GM18505 (cell line): ENCODE measurements around the gene CALD1.

Source experiments
- ATAC-seq: cut with Tn5 transposase; IDR thresholded peaks from one replicate; pipeline ENCODE4 v1.9.1; 2021; ENCODE audit not compliant: unreplicated experiment
- POLR2A ChIP-seq: IDR thresholded peaks from 4 replicates; pipeline ENCODE4 v1.6.1; 2011; ENCODE audit warnings: borderline replicate concordance; ENCODE audit not compliant: insufficient read depth, insufficient read length; ENCODE audit errors: extremely low read depth

CALD1 gene

GRCh38 chr7:134896073-134896472, 116.6 kb downstream of the CALD1 start:
- no peak for ATAC-seq
- no peak for TF ChIP-seq POLR2A

- no peak for TF ChIP-seq POLR2A
- no peak for ATAC-seq
Measured at GRCh38 chr7:134897936-134898335, 118.5 kb downstream of the CALD1 start.

GRCh38 chr7:134899729-134900128, 120.3 kb downstream of the CALD1 start:
- no peak for TF ChIP-seq POLR2A
- no peak for ATAC-seq

DNA sequence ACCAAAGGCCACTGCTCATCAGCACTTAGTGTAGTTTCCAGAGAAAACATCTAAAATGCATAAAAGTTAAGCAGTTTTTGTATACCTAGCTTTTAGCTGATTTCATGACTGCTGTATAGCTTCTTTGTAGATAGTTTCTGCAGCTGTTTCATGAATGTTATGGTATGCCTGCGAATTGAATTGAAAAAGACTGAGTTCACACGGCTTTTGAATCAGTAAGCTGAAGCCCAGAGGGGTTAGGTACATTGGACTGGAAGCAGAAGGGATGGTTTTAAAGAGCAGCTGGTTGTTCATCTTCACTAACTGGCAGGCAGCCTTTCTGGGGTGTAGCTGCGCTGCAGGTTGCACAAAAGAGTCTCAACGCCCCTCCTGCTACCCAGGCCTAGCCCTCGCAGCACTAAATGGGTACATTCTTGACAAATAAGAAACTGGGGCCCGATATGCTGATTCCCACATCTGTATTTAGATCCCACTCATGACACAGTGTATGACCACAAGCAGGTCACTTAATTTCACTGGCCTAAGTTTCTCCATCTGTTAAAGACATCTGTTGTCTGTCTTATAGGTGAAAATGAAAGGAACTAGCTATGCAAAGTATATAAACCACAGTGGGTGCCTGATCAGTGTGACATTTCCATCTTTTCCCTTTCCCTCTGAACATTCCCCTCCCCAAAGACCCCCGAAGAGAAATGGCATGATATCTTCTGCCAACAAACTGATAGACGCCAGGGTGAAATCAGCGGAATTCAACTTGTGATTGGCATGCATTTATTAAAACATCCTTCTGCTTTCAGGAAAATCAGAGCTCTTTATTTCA, 120.9 kb downstream of the CALD1 start:
- TF ChIP-seq POLR2A, result no peak
- ATAC-seq, result peak; percentile 73

DNA sequence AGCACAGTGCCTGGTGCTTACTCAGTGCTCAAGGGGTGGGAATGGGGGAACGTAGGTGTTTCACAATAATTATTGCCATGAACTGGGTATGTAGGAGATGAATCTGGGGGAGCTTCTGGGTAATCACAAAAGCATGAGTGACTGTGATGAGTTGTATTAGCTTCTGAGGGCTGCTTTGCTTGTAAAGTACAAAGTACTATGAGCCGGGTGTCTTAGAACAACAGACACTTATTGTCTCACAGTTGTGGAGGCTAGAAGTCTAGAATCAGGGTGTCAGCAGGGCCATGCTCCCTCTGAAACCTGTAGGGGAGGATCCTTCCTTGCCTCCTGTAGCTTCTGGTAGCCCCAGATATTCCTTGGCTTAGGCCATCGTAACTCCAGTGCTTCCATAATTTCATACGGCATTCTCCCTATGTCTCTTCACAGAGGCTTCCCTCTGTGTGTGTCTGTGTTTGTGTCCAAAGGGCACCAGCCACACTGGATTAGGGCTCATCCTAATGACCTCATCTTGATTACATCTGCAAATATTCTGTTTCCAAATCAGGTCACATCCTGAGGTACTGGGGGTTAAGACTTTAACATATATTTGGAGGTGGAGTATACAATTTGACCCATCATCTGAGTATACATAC, 122.1 kb downstream of the CALD1 start:
- no peak for TF ChIP-seq POLR2A
- no peak for ATAC-seq

DNA sequence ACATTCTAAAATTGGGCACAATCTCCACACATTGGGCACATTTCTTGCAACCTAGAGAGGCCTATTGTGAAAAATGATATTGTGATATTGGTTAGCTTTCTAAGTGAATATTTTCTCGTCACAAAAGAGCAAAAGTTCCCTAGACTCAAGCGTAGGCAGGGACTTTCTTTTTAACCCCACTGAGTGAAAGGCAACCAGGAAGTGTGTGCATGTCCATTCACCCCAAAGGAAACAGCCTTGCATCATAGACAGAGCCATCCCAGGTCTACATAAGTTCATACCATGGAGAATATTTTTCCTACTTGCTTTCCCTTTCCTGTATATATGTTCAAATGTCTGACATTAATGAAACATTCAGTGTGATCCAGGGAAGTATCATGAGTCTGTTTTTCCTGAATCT, 122.6 kb downstream of the CALD1 start:
- TF ChIP-seq POLR2A, result no peak
- no peak for ATAC-seq

DNA sequence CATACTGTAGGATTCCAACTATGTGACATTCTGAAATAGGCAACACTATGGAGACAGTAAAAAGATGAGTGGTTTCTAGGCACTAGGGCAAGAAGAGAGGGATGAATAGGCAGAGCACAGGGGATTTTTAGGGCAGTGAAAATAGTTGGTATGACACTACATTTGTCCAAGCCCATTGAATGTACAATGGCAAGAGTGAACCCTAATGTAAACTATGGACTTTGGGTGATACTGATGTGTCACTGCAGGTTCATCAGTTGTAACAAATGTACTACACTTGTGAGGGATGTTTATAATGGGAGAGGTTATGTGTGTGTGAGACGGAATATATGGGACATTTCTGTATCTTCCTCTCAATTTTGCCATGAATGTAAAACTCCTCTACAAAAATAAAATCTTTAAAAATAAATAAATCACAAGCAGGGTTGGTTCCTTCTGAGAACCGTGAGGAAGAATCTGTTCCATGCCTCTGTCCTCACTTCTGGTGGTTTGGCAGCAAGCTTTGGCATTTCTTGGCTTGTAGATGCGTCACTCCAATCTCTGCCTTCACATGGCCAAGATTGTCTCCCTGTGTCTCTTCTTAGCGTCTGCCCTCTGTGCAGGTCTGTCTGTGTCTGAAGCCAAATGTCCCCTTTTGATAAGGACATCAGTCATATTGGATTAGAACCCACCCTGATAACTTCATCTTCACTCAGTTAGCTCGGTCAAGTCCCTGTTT, 123.8 kb downstream of the CALD1 start:
- no peak for ATAC-seq
- TF ChIP-seq POLR2A, result no peak

GRCh38 chr7:134905375-134905774, 125.9 kb downstream of the CALD1 start:
- no peak for ATAC-seq
- no peak for TF ChIP-seq POLR2A

- TF ChIP-seq POLR2A, result no peak
- ATAC-seq, result no peak
Measured at GRCh38 chr7:134907000-134907399, 127.6 kb downstream of the CALD1 start.

DNA sequence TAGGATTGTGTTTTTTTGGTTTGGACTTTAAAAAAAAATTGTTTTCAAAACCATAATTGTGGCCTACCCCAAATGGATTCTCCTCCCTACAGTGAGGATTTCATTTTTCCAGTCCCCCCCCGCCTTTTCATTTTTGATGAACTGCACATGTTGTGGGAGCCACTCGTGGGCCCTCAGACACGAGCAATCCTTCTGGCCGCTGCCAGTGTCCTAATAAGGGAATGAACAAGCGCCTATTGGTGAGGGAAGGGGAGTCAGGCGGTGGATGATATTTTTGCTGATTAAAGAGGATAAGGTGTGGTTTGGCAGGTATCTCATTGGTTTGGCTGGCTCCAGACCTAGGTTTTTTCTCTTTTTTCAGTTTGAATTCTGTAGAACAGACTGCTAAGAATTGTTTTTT, 128.2 kb downstream of the CALD1 start:
- no peak for ATAC-seq
- TF ChIP-seq POLR2A, result no peak

DNA sequence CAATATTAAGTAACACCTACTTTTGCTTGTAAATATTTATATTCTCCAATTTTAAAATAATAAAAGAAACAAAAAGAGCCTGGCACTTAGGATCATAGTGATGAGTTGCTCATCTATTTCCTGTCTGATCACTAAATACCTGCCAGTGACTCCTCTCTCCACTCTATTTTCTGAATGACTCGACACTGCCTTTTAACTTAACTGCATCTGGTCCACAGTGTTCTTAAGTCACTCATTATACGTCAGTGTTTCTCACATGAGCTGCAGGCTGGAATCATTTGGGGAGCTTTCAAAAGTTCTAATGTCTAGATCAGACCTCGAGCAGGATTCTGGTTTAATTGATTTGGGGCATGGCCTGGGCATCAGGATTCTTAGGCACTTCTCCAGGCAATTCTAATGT, 128.9 kb downstream of the CALD1 start:
- no peak for ATAC-seq

GRCh38 chr7:134910214-134910890, 130.9 kb downstream of the CALD1 start:
- TF ChIP-seq POLR2A, result no peak
- ATAC-seq, result no peak

More for the DNA sequence above, 128.9 kb downstream of the CALD1 start:
- TF ChIP-seq POLR2A, result no peak

GRCh38 chr7:134910968-134911367, 131.5 kb downstream of the CALD1 start:
- no peak for ATAC-seq
- TF ChIP-seq POLR2A, result no peak

- TF ChIP-seq POLR2A, result no peak
- no peak for ATAC-seq
Measured at GRCh38 chr7:134916171-134916883, 136.9 kb downstream of the CALD1 start.
